ENCODE measurements around the gene REG3A.

GRCh38 chr2:79125721-79125985, 33.9 kb downstream of the REG3A start:
- TF ChIP-seq CTCF (conservative IDR thresholded peaks at IDR 0.05; ENCODE audit: low read length) (no peak), EZH2phosphoT487 (IDR thresholded peaks at IDR 0.05; ENCODE audit: borderline replicate concordance) (no peak)
